C4-2B (cell line): ENCODE results near the gene COL8A2.

ENCODE experiments used
- ZFX ChIP-seq: fragments of 450-650 bp; IDR thresholded peaks from 2 replicates; pipeline ENCODE4 v1.6.1; 2017
- TF ChIP-seq, protein P1 (sequence below): fragments of 450-650 bp; conservative IDR thresholded peaks from 2 replicates; pipeline ENCODE4 v1.5.1; 2017; ENCODE audit warnings: mild to moderate bottlenecking

DNA sequence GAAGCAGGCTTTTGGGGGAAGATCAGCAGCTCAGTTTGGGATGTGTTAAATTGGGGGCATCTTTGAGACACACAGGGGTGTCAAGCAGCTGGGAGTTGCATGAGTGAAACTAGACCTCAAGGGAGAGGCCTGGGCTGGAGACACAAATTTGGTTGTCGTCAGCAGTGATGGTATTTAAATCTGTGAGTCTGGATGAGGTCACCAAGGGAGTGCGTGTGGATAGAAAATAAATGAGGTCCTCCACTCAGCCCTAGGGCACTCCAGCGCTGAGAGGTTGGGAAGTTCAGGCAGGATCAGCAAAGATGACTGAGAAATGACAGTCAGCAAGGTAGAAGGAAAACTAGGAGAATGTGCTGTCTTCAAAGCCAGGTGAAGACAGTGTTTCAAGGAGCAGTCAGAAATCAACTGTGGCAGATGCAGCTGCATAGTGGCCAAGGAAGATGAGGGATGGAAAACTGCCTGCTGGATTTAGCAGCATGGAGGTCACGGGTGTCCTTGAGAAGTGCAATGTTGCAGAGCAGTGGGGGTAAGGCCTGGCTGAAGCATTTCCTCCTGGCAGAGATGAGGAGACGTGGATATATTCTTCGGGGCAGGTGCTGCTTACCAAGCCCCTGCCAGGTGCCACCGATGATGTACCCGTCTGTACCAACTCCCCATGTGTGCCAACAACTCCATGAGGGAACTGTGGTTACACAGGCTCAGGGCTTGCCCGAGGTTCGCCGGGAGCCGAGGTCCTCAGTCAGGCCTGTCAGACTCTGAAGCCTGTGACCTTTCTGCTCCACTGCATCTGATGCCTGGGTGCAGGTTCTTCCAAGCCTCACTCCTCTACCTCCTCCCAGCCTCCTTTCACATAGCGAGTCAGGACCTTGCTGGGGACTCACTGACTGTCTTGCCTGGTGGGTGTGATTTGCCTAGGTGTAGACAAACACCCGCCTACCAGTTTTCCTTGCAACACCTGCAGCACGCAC lies 42.2 kb upstream of the COL8A2 start:
- TF ChIP-seq, protein P1, sequence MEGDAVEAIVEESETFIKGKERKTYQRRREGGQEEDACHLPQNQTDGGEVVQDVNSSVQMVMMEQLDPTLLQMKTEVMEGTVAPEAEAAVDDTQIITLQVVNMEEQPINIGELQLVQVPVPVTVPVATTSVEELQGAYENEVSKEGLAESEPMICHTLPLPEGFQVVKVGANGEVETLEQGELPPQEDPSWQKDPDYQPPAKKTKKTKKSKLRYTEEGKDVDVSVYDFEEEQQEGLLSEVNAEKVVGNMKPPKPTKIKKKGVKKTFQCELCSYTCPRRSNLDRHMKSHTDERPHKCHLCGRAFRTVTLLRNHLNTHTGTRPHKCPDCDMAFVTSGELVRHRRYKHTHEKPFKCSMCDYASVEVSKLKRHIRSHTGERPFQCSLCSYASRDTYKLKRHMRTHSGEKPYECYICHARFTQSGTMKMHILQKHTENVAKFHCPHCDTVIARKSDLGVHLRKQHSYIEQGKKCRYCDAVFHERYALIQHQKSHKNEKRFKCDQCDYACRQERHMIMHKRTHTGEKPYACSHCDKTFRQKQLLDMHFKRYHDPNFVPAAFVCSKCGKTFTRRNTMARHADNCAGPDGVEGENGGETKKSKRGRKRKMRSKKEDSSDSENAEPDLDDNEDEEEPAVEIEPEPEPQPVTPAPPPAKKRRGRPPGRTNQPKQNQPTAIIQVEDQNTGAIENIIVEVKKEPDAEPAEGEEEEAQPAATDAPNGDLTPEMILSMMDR: no peak
- no peak for TF ChIP-seq ZFX
